ENCODE data around the gene FZD1.

GRCh38 chr7:91310830-91311460, 46.7 kb downstream of the FZD1 start:
- TF ChIP-seq, protein P1, sequence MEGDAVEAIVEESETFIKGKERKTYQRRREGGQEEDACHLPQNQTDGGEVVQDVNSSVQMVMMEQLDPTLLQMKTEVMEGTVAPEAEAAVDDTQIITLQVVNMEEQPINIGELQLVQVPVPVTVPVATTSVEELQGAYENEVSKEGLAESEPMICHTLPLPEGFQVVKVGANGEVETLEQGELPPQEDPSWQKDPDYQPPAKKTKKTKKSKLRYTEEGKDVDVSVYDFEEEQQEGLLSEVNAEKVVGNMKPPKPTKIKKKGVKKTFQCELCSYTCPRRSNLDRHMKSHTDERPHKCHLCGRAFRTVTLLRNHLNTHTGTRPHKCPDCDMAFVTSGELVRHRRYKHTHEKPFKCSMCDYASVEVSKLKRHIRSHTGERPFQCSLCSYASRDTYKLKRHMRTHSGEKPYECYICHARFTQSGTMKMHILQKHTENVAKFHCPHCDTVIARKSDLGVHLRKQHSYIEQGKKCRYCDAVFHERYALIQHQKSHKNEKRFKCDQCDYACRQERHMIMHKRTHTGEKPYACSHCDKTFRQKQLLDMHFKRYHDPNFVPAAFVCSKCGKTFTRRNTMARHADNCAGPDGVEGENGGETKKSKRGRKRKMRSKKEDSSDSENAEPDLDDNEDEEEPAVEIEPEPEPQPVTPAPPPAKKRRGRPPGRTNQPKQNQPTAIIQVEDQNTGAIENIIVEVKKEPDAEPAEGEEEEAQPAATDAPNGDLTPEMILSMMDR (conservative IDR thresholded peaks at IDR 0.05 in 1 of 2, IDR thresholded peaks at IDR 0.05 in 1 of 2; ENCODE audit: low read depth in 1 of 2, low read length in 2 of 2) = no peak
- TF ChIP-seq EZH2 (IDR thresholded peaks at IDR 0.05; ENCODE audit: low read length, missing control alignments) = no peak

All from fibroblast of lung (primary cell).